Right cardiac atrium (tissue), 5 donors: ENCODE results near the gene ATP6V0E2. TPM values are rescaled to one million over a fixed set of nuclear protein-coding genes. Genes with fewer than 3 reads are reported as not detected.
A peak's percentile ranks its signal among the peaks of the same experiment; 100 is the strongest.
"Not testable (repeated sequence)": the region's sequence is repeated elsewhere in the genome, so short reads cannot be mapped to it uniquely, and the experiment has no call there.

Source experiments
- ATAC-seq, 2 donors: fragments of 200-7000 bp; cut with Tn5 transposase; one replicate each; pipeline versions ENCODE4 v1.8.0 to v1.9.1; 2020; ENCODE audit warnings: moderate library complexity in 2 of 2, mild to moderate bottlenecking in 1 of 2
- DNase-seq, 3 donors: peaks; one replicate each; pipeline ENCODE4 v3.0.0-alpha.2; 2020
- H3K27ac ChIP-seq: one replicate; pipeline ENCODE4 v1.5.1; 2013; ENCODE audit warnings: mild to moderate bottlenecking, low read length, control low read depth, moderate library complexity
- H3K27me3 ChIP-seq: one replicate; pipeline ENCODE4 v1.6.1; 2013; ENCODE audit not compliant: control insufficient read depth, insufficient read depth
- H3K4me1 ChIP-seq: one replicate; pipeline ENCODE4 v1.6.1; 2013; ENCODE audit warnings: low read length; ENCODE audit not compliant: control insufficient read depth, insufficient read depth
- H3K4me3 ChIP-seq: one replicate; pipeline ENCODE4 v1.5.1; 2013; ENCODE audit warnings: low read length, control low read depth
- H3K9me3 ChIP-seq: one replicate; pipeline ENCODE4 v1.6.1; 2013; ENCODE audit warnings: low read length; ENCODE audit not compliant: control insufficient read depth
- WGBS: extraction: QIAGEN DNeasy Blood & Tissue Kit; methylation state at CpG from one replicate; pipeline ENCODE4 v1.1.7; 2013; 5-methylcytosine and 5-hydroxymethylcytosine counted together
- intact Hi-C, 4 donors: fragments of 100-400 bp; cut with DNase I; formaldehyde crosslinking; loops; one replicate each; pipeline versions ENCODE4 v1.11.0 to v1.14.0; 2022 to 2023
- long read RNA-seq, 4 donors: library from polyadenylated mRNA; unstranded; transcript quantifications; one replicate each; pipeline ENCODE4 v2.0.0, GENCODE V29; 2020 to 2021
- polyA plus RNA-seq: library from polyadenylated mRNA; stranded (reverse); fragments of 200-250 nt; gene quantifications from one replicate; pipeline ENCODE4 v1.2.3, GENCODE V29; 2013
- total RNA-seq, 4 donors: library from RNA; stranded (reverse); fragmentation: NEBNext Ultra II Directional; extraction: Animal tissue kit (Norgen Biotek cat#: 25700); gene quantifications; one replicate each; pipeline ENCODE4 v1.2.1, GENCODE V29; 2021
- donor health status: healthy with polysubstance abuse.
- donor health status: DM: no; HTN: yes; CAD: no.
- donor health status: DM: no; HTN: no; CAD: no.
- donor health status: DM: no; HTN: yes; CAD: no; lungs with severe emphysema.
- donor health status: DM: yes; HTN: yes; CAD: no.

Gene ATP6V0E2
- total RNA-seq = 100 to 1,000 TPM in 1 of 4 donors, 10 to 100 TPM in 3; 53.0 to 113 (median 79.0) TPM
- polyA plus RNA-seq = 66.5 TPM
- long read RNA-seq, donor 1, transcript ATP6V0E2-203 (4 exons, 2,722 nt) = major isoform, 247 of 307 reads
- long read RNA-seq, donor 1, partial matches to known transcripts = 53 of 307 reads
- long read RNA-seq, donor 1, other reads (novel, unspliced or antisense) = 3 of 307 reads
- long read RNA-seq, donor 2, transcript ATP6V0E2-203 (4 exons, 2,722 nt) = major isoform, 176 of 197 reads
- long read RNA-seq, donor 2, partial matches to known transcripts = 18 of 197 reads
- long read RNA-seq, donor 2, other reads (novel, unspliced or antisense) = 1 of 197 reads
- long read RNA-seq, donor 3, transcript ATP6V0E2-203 (4 exons, 2,722 nt) = major isoform, 395 of 426 reads
- long read RNA-seq, donor 3, partial matches to known transcripts = 20 of 426 reads
- long read RNA-seq, donor 3, other reads (novel, unspliced or antisense) = 5 of 426 reads
- long read RNA-seq, donor 4, transcript ATP6V0E2-203 (4 exons, 2,722 nt) = major isoform, 123 of 135 reads
- long read RNA-seq, donor 4, partial matches to known transcripts = 1 of 135 reads
- long read RNA-seq, donor 4, other reads (novel, unspliced or antisense) = 9 of 135 reads

GRCh38 chr7:149873074-149873969, at the start of gene ATP6V0E2:
Gene ATP6V0E2 (plus strand): TSS chr7:149873969. CDS start chr7:149874066, 97 bp downstream.
- Histone ChIP-seq H3K4me1 (peaks cover 3% of the 10 kb centered on the region), H3K4me3 (peak within 1 kb of the TSS; percentile 69), H3K9me3 (no peaks in the 10 kb centered on the region), H3K27me3 (no peaks in the 10 kb centered on the region), H3K27ac (peak within 1 kb of the TSS; percentile 28)
- intact Hi-C loops = no loop called here
- peak; percentile 97 for ATAC-seq
- WGBS = under 1% methylated on average over 93 of the region's 93 CpGs
- DNase-seq = peak; percentile 97 to 99 (median 98)

DNA sequence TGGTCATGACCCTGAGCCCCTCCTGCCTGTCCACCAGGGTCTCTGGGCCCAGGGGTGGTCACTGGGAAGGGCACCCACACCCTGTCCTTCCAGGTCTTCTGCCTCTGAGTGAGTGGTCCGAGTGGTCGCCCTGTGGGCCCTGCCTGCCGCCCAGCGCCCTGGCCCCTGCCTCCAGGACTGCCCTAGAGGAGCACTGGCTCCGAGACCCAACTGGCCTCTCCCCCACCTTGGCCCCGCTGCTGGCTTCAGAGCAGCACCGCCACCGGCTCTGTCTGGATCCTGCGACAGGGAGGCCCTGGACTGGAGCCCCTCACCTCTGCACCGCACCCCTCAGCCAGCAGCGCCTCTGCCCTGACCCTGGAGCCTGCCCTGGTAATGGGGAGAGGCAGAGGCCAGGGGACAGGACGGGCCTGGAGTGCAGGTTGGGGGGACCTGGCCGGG, 49.4 kb upstream of the ATP6V0E2 start:
- intact Hi-C loops = no loop called here
- no peak overlapping the region for H3K27ac ChIP-seq
- DNase-seq (peak in 2 of 3 donors; percentile 35 to 42), ATAC-seq (no peak)
- no peak overlapping the region for H3K4me3 ChIP-seq
- H3K27me3 ChIP-seq = no peaks in the 10 kb centered on the region
- H3K9me3 ChIP-seq = no peaks in the 10 kb centered on the region
- 95% methylated on average over 13 of the region's 13 CpGs for WGBS
- H3K4me1 ChIP-seq = no peaks in the 10 kb centered on the region

DNA sequence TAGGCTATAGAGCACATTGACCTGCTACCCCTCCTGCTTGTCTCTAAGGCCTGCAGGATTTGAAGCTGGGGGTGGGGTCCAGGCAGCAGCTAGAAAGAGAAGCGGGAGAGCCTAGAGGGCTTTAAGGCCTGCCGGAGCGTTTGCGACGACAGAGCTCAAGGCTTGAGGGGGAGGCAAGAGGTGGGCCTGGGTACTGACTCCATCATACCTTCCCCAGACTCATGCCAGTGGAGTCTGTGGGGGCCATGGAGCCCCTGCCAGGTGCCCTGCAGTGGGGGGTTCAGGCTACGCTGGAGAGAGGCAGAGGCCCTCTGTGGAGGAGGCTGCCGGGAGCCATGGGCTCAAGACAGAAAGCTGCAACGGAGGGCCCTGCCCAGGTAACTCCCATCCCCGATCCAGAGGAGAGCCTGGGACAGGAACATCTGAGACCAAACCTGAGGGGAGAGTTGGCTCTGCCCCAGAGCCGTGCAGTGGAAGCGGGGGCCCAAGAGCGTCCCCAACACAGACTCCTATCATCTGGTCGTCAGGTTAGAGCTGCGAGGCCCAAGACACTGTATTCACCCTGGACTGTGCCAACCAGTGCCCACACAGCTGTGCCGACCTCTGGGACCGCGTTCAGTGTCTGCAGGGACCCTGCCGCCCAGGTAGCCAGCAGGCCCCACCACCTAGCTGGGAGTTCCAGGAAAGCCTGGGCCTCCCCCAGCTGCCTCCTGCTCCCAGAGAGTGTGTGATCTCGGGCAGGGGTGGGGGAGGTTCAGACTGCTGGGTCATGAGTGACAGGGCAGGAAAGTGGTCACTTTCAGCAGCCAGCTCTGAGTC, 48.8 kb upstream of the ATP6V0E2 start:
- Histone ChIP-seq H3K4me1 (no peaks in the 10 kb centered on the region), H3K27me3 (no peaks in the 10 kb centered on the region), H3K9me3 (no peaks in the 10 kb centered on the region), H3K4me3 (no peak overlapping the region), H3K27ac (no peak overlapping the region)
- 91% methylated on average over 19 of the region's 19 CpGs for WGBS
- intact Hi-C loops = no loop called here
- ATAC-seq (no peak), DNase-seq (peak in 2 of 3 donors; percentile 22 to 32)

DNA sequence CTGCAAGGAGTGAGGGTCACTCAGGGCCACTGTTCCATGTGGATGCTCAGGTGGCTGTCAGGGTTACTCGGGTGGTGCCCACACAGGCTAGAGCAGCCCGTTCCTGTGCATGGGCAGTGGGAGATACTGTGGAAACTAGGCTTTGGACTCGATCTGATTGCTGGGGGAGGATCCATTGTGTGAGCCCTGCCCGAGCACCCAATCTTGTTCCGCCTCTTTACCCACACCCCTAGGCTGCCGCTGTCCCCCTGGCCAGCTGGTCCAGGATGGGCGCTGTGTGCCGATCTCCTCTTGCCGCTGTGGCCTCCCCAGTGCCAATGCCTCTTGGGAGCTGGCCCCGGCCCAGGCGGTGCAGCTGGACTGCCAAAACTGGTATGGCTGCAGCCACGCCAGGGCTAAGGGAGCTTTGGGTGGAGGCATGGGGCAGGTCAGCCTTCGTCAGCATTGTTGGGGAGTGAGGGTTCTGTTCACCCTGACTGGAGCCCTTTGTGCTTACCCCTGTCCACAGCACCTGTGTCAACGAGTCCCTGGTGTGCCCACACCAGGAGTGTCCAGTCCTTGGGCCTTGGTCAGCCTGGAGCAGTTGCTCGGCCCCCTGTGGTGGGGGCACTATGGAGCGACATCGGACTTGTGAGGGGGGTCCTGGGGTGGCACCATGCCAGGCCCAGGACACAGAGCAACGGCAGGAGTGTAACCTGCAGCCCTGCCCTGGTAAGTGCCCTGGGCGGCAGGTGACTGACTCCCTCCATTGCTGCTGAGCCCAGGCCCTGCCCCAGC, 48.0 kb upstream of the ATP6V0E2 start:
- no peak overlapping the region for H3K27ac ChIP-seq
- H3K27me3 ChIP-seq = no peaks in the 10 kb centered on the region
- H3K9me3 ChIP-seq = no peaks in the 10 kb centered on the region
- WGBS = 88% methylated on average over 19 of the region's 19 CpGs
- H3K4me3 ChIP-seq = no peak overlapping the region
- ATAC-seq (no peak), DNase-seq (peak in 2 of 3 donors; percentile 36 to 49)
- no peaks in the 10 kb centered on the region for H3K4me1 ChIP-seq
- intact Hi-C loops = no loop called here

- intact Hi-C loops = no loop called here
- ATAC-seq = no peak
- Histone ChIP-seq H3K9me3 (no peaks in the 10 kb centered on the region), H3K4me3 (no peak overlapping the region), H3K27me3 (no peaks in the 10 kb centered on the region), H3K27ac (no peak overlapping the region), H3K4me1 (no peaks in the 10 kb centered on the region)
- peak in 2 of 3 donors; percentile 21 to 46 for DNase-seq
- 81% methylated on average over 12 of the region's 12 CpGs for WGBS
Measured at GRCh38 chr7:149826344-149827088, 47.3 kb upstream of the ATP6V0E2 start.

- H3K4me3 ChIP-seq = no peak overlapping the region
- no peaks in the 10 kb centered on the region for H3K27me3 ChIP-seq
- DNase-seq (peak in 2 of 3 donors; percentile 39 to 50), ATAC-seq (no peak)
- WGBS = 78% methylated on average over 23 of the region's 23 CpGs
- H3K4me1 ChIP-seq = no peaks in the 10 kb centered on the region
- intact Hi-C loops = no loop called here
- no peaks in the 10 kb centered on the region for H3K9me3 ChIP-seq
- no peak overlapping the region for H3K27ac ChIP-seq
Measured at GRCh38 chr7:149827089-149827981, 46.4 kb upstream of the ATP6V0E2 start.

DNA sequence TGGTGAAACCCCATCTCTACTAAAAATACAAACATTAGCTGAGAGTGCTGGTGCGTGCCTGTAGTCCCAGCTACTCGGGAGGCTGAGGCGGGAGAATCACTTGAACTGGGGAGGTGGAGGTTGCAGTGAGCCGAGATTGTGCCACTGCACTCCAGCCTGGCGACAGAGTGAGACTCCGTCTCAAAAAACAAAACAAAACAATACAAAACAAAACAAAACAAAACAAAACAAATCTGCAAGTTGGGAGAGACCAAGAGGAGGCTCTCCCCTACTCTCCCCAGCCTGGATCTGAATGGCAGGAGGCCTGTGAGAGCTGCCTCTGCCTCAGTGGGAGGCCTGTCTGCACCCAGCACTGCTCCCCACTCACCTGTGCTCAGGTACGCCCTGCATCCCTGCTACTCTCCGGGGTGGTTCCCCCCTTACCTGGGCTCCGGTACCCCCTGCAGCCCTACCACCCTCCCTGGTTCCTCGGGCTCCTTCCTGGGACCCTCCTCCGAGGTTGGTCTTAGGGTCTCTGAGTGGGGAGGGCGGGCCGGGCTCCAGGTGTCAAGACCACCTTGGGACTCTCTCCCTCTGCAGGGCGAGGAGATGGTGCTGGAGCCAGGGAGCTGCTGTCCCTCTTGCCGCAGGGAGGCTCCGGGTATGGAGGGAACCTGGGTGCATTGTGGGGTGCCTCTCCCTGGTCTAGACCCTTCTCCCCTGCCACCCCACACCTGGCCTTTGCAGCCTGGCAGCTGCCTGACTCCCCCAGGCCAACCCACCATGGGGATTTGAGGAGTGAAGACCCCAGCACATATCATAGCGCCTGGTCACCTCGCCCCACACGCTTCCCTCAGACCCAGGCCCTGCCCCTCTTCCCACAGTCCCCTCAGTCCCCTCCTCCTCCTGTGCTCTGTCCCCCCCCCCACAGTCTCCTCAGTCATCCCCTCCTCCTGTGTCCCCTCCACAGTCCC, 45.1 kb upstream of the ATP6V0E2 start:
- DNase-seq (peak in 2 of 3 donors; percentile 20 to 37), ATAC-seq (no peak)
- no peaks in the 10 kb centered on the region for H3K4me1 ChIP-seq
- H3K9me3 ChIP-seq = no peaks in the 10 kb centered on the region
- H3K4me3 ChIP-seq = no peak overlapping the region
- intact Hi-C loops = no loop called here
- H3K27me3 ChIP-seq = no peaks in the 10 kb centered on the region
- 89% methylated on average over 19 of the region's 19 CpGs for WGBS
- no peak overlapping the region for H3K27ac ChIP-seq

GRCh38 chr7:149830527-149830926, 43.2 kb upstream of the ATP6V0E2 start:
- intact Hi-C loops = not testable (repeated sequence)

More at GRCh38 chr7:149830527-149830926, 43.2 kb upstream of the ATP6V0E2 start:
- H3K4me1 ChIP-seq, H3K4me3 ChIP-seq, H3K9me3 ChIP-seq, H3K27ac ChIP-seq, H3K27me3 ChIP-seq, ATAC-seq: not testable (repeated sequence)
- DNase-seq = peak in 1 of 3 donors; percentile 18
- 54% methylated on average over 1 of the region's 1 CpG for WGBS
